Mucosa of gallbladder (tissue), 1 donor: ENCODE data around the gene NEK9. TPM values are rescaled to one million over a fixed set of nuclear protein-coding genes. Genes with fewer than 3 reads are reported as not detected.
"Not testable (repeated sequence)": the region's sequence is repeated elsewhere in the genome, so short reads cannot be mapped to it uniquely, and the experiment has no call there.

ENCODE experiments used
- DNase-seq: peaks from one replicate; pipeline ENCODE4 v3.0.0-alpha.2; 2020; ENCODE audit warnings: low spot score
- total RNA-seq: library from RNA; stranded (reverse); gene quantifications from one replicate; pipeline ENCODE4 v1.2.1, GENCODE V29; 2021
- donor health status: DM: no; HTN: no; CAD: no.

NEK9 gene
- total RNA-seq, 1 donor from 2014 or later = 119 TPM

DNA sequence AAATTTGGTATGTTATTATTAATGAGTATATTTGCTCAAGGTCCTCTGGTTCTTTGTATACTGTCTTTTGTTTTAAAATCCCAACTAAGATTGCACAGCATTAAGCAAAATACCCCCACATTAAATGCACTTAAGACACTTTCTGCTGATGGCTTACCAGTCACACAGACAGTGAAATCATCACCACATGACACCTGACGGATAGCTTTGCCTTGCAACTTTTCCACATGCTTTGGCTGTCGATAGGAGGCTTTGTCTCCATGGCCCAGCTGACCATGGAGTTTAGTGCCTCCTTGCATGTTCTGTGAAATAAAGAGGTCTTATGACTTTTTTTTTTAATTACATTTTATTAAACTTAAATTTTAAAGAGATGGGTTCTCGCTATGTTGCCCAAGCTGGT is 19.7 kb downstream of the NEK9 start:
- no peak for DNase-seq

DNA sequence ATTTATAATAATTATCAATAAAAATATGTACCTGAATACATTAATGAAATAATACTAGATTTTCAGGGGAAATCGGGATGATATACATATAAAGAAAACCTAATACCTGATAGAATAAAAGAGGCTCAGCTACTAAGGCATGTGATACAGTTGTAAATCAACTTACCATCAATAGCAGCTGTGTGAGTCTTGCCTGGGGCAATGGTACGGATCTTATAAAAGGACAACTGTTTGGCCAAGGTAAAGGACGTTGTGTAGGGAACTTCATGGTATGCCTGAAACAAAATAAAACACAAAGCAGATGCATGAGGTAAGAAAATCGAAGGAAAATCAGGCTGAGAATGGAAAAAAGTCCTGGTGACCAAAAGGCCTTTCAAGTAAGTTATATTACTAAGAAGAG is 25.4 kb downstream of the NEK9 start:
- DNase-seq = no peak

DNA sequence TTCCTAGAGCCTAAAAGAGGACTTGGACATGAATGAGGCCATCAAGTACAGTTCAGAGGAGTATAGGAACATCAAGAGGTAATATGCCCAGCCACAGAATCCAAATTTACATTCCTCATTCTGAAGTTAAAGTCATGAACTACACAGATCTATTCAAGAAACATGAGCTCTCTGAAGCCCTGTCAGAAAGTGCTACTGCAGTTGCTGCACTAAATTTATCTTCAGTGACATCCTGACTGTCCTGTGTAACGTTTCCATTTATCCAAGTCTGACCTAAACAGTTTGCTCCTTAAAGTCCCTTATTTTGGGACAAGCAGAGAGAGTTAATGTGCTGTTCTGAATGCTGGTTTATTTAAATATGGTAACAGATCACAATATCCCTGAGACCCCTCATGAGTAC is 28.2 kb downstream of the NEK9 start:
- DNase-seq = no peak

DNA sequence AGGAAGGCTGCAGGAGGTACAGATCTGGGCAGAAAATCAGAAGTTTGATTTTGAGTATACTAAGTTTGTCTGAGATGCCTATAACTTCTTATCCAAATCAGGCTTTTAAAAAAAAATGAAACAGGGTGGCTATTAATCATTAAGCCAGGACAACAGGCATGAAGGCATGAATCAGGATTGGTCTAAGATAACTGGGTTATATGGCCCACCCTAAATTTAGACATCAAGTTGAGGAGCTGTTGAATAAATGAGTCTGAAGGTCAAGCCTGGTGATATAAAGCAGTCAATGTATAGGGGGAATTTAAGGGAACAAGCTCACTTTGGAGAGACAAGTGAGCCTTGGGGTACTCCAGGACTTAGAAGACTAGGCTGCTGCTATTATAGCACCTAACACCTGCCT is 28.6 kb downstream of the NEK9 start:
- no peak for DNase-seq

DNA sequence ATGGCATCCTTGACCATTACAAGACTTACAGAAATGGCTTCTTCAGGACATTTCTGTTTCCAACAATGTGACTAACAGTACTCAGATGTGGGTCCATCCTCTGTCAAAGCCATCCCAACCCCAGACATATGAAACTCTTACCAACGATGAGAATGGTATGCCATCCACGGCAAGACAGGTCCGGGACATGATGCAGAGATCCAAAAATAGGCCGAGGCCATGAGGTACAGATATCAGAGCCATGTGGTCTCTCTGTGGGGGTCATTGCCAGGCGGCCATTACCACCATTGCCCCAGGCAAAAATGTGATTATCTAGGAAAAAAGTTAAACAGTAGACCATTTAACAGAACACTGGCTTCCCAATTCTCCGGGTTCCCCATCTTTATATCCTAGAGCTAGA is 29.9 kb downstream of the NEK9 start:
- DNase-seq = no peak

DNA sequence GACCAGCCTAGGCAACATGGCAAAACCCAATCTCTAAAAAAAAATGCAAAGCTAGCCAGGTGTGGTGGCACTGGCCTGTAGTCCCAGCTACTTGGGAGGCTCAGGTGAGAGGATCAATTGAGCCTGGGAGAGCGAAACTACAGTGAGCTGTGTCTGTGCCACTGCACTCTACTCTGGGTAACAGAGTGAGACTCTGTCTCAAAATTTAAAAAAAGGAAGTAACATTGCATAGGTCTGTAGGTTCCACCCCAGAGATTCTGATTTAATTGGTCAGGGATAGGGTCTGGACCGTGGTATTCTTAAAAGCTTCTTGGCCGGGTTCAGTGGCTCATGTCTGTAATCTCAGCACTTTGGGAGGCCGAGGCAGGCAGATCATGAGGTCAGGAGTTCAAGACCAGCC is 31.2 kb downstream of the NEK9 start:
- DNase-seq = no peak

DNA sequence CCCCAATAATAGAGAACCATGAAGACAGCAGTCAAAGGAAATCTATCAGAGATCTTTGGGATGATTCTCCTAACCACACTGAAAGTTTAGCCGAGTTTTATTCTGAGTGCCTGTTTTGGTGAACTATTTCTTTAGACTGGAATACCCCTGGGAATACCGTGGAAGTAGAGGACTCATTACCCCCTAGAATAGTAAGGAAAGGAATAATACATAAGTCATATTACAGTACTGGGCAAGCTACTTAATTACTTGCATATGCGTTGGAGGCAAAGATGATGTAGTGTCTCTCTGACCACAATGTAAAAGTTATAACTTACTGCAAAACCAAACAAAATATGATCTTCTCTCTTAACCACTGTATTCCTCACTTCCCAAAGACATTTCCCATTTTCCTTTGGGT is 32.0 kb downstream of the NEK9 start:
- DNase-seq = no peak

DNA sequence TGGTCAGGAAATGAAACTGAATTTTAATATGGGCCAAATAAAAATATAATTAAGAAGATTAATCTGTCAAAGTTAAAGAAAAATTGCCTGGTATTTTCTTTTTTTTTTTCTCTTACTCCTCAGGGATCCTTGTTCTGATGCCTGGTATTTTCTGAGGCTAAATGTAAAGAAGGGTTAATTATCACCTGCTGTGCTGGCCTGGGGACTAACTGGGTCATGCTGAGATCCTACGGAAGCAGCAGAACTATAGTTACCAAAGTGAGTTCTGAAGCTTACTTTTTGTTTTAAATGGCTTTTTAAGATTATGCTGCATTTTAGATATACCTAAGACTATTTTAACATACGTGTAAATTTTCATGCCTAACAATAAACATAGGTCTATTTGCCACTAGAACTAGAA is 34.1 kb downstream of the NEK9 start:
- DNase-seq = no peak

DNA sequence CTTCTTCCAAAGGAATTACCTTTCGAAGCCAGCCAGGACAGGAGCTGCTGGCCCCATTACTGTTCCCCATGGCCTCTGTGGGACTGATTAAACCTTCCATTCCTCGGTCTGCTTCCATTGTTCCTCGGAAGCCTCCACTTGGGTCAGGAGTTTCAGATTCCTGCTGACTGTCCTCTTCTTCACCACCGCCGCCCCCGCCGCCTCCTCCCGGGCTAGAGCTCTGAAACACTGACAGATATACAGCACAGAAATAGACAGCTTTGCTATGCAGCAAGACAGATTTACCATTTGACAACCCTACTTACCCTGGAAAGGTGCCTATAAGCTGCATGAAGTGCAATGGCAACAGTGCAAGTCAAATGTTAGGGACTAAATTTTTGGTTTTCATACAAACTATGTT is 35.6 kb downstream of the NEK9 start:
- DNase-seq = no peak

DNA sequence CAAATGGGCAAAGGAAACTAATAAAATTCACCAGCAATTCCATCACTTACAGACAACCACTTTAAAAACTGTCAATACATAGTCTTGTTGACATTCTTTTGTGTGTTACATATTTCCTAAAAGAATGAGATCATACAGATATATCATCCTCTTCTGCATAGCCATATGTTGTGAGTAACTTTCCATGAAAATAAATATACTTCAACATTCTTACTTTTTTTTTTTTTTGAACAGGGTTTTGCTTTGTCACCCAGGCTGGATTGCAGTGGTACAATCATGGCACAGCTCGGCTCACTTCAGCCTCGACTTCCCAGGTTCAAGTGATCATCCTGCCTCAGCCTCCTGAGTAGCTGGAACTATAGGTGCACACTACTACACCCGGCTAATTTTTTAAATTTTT is 36.5 kb downstream of the NEK9 start:
- no peak for DNase-seq

DNA sequence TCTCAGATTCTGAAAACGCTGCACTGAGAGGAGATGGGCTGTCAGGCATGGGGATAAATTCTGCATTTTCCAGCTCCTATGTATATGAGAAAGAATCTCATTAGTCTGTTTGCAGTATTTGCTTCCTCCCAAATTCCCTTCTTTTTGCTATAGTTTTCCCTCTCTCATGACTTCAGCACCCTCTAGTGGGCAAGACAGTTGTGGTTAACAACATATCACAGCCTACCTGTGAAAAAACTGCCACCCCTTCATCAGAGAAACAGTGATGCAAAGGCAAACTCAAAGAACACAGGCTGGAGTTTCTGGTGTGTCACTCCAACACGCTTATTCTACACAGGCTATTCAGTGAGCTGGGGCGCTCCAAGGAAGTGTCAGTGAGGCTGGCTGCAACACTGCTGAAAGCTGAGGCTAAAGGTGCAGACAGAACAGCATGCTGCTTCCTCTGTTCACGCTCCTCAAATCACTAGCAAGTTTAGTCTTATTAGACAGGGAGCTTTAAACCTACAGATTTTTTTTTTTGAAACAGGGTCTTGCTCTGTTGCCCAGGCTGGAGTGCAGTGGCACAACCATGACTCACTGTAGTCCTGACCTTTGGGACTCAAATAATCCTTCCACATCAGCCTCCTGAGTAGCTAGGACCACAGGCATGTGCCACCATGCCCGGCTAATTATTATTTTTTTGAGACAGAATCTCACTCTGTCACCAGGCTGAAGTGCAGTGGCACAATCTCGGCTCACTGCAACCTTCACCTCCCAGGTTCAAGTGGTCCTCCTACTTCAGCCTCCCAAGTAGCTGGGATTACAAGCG is 38.1 kb downstream of the NEK9 start:
- peak; percentile 51 for DNase-seq

DNA sequence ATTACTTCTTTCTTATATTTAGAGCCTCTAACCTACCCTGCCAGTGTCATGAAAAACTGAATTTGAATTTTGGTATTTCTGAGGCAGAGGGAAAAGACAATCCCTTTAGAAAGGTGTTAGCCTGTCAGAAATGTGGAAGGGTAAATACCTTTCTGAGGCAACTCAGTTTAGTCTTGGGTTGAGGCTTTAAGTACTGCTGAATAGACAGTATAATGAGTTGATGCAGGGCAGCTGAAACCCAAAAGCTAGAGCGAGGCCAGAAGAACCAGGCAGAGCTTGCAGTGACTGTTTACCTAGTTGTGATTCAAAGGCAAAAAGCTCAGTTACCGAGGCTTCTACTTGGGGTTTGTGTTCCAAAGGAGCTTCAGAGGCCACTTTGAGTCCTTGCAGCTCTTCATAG is 38.7 kb downstream of the NEK9 start:
- DNase-seq = no peak

DNA sequence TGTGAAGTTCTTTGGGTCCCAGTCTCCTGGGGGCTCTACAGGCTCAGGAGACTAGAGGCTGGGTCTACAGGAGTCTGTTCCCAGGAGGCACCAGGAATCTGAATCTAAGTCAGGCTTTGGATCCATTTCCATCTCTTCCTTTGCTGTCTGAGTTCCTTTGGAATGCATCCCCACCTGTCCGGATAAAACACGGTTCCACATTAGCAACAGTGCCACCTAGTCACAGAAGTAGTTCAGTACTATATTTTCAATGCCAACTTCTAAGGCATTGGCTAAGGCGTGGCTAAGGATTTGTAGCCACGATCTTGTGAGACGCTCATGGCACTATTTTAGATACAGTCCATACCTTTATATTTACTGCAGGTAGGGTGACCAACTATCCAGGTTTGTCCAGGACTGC is 42.3 kb downstream of the NEK9 start:
- no peak for DNase-seq

DNA sequence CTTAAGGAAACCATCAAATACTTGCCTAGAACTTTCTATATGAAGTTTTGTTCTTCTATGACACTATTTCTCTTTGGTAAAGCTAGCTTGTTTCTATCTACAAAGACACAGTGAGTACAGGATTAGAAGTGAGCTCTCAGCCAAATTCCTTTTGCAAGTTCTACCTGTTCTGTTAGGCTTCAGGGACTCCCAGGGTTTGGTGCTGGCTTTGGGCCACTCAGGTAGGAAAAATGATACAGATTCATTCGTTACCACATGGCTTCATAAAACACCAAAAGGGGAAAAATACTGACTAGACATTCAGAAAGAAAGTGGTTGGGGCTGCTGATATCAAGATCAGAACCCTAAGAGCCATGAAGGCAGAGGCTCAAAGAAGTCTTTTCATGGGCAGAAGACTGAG is 43.6 kb downstream of the NEK9 start:
- no peak for DNase-seq

DNA sequence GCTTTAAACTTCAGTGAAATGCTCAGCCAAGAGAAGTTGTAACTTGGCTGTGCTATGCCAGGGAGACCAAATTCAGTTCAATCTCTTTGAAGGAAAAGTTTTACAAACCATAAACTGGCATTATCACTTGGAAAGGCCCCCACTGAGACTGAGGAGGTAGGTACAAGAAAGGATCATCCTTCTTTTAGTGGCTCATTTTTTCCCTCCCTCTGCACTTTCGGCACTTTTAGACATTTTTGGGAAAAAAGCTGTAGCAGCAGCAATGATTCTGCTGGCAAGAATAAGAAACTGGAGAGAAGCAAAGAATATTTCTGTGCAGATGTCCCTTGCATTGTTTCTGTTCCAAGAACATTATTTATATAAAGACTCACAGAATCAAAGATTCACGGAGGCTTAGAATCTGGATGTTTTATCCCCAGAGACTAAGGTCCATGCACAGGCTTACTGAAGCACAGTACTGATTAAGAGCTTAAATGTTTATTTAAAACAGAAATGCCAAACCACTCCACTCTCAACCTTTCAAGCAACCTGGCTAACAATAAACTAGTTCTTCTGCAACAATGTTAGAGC is 45.1 kb downstream of the NEK9 start:
- DNase-seq = no peak

DNA sequence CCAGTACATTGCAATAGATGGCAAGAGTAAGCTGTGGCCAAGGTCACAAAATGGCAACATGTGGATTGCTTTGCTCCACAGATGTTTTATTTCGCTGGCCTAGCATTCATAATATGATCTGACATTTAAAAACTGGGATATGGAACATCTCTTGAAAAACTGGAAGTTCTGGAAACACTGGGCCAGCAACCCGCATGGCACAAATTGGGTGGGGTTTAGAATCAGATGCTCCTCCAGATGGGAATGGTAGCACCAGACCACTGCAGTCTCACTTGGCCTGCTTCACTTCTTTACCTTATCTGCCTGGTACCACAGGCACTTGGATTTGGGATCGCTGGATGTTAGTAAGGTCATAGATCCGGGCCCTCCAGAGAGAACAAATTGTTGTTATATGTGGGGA is 47.3 kb downstream of the NEK9 start:
- no peak for DNase-seq

DNA sequence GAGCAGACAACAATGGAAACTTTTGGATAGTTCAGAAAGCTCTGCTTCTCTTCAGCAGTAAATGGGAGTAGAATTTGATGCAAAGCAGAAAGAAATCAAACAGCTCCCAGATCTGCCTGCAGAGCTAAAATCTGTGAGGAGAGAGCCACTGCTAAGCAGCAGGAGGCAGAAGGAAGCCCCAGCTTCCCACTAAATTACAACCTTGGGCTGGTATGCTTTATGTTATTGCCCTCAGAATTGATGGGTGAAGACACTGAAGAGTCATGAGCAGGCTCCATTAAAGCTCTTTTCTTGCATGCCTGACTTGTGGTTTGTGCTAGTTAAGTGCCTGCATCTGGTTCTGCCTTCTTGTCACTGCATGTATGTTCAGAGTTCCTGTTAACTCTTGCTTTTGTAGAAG is 49.1 kb downstream of the NEK9 start:
- DNase-seq = no peak

DNA sequence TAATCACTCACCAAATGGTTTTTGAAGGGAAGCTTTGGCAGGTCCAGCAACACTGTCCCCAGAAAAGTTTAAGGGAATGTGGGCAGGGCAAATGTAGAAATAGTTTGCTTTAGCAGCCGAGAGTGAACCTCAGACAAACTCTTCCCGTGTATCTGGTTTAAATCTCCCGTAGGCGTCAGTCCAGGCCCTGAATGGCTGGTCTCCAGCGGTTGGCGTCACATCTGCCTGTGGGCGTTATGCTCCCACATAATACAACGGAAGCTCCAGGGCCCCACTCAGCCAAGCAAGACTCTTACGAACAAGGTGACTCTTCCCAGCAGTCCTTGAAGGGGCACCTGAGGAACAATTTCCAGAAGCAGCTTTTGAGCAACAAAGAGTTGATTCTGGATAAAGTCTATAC is 56.5 kb downstream of the NEK9 start:
- peak; percentile 54 for DNase-seq

DNA sequence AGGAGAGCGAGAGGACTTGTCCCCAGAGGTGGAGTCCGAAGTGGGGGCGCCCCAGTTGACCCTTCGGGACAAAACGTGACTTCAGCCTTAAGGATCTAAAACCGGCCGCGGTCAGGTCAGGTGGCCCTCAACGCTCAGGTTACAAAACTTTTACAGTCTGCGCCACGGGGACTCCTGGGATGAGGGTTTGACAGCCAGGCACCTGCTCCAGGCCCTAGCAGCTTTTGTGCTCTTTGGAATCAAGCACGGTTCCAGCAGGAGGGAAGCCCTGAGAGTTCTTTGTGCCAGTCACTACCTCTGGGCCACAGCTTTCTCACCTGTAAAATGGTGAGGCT is 57.1 kb downstream of the NEK9 start:
- DNase-seq = no peak

DNA sequence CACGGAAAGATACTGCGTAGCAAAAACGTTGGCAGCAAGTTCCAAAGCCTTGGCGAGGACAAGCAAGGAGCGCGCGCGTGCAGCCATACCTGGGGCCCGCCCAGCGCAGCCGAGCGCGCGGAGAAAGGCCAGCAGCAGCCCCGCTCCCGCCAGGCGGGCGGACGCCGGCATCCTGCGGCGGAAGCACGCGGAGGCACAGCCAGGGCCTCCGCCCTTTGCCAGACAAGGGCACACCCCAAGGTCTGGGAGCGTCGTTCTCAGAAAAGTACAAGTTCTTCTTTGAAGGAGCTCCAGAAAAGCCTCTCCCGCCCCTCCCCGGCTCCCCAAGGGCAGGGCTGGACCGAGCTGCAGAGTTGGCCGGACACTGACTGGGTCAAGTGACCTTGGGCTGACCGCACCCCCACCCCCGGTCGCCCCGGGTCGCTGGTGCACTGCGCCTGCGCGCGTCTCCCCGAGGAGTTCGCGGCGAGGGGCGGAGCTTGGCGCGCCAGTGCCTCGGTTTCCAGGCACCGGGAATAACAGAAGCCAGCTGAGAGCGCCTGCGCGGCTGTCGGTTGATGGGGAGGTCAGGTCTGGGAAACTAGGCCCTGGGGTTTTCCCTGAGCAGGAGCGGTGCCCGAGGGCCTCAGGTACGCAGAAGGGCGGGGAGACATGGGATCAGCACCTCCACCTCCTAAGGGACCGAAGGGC is 57.6 kb downstream of the NEK9 start, which contains the start of gene ZC2HC1C:
Gene ZC2HC1C (plus strand): TSS at position 521 of the 690 bp plus-strand sequence. CDS start 933 bp downstream, outside the sequence.
- peak; percentile 94 for DNase-seq

DNA sequence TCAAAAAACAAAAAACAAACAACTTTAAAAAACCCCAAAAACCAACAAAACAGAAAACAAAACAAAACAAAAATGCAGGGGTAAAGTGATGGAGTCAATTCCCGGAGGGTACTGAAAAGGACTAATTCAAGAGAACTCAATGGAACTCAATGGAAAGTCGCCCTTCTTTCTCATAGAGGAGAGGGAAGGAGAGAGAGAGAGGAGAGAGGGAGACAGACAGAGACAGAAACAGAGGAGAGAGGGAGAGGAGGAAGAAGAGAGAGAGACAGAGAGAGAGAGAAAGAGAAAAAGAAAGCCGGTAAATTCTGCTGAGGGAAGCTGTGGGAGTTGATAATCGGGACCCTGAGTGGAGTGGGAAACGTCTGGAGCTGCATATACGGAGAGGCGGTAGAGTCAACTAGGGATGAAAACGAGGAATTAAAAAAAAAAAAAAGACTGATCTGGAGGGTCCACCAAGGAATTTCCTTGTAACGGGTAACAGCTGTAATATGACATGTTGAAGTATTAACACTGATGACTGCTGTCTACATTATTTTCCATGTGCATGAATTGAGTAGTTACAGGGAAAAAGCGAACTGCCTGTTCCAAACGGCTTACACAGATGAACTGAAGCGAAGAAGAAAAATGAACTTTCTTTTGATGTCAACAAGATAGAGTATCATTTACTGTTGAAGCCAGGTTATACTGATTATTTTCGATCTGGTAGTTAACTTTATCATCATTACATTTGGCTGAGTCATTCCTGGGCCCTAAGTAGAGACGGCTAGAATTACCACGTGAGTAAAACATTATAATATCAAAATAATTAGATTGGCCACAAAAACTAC is 58.3 kb downstream of the NEK9 start:
- DNase-seq = no peak

DNA sequence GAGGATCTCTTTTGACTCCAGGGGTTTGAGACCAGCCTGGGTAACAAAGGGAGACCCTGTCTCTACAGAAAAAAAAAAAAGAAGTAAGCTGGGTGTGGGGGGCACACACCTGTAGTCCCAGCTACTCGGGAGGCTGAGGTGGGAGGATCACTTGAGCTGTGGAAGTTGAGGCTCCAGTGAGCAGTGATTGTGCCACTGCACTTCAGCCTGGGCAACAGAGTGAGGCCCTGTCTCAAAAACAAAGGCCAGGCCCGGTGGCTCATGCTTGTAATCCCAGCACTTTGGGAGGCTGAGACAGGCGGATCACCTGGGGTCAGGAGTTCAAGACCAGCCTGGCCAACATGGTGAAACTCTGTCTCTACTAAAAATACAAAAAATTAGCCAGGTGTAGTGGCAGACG is 59.1 kb downstream of the NEK9 start:
- not testable (repeated sequence) for DNase-seq
